GM12872 (cell line): ENCODE results near the gene ADAMTS18.

ENCODE experiments used
- TF ChIP-seq, protein P1 (sequence below): IDR thresholded peaks from 3 replicates; pipeline ENCODE4 v1.5.1; 2011; ENCODE audit warnings: low read depth, mild to moderate bottlenecking, low read length, moderate library complexity; ENCODE audit not compliant: insufficient read depth

ADAMTS18 gene

DNA sequence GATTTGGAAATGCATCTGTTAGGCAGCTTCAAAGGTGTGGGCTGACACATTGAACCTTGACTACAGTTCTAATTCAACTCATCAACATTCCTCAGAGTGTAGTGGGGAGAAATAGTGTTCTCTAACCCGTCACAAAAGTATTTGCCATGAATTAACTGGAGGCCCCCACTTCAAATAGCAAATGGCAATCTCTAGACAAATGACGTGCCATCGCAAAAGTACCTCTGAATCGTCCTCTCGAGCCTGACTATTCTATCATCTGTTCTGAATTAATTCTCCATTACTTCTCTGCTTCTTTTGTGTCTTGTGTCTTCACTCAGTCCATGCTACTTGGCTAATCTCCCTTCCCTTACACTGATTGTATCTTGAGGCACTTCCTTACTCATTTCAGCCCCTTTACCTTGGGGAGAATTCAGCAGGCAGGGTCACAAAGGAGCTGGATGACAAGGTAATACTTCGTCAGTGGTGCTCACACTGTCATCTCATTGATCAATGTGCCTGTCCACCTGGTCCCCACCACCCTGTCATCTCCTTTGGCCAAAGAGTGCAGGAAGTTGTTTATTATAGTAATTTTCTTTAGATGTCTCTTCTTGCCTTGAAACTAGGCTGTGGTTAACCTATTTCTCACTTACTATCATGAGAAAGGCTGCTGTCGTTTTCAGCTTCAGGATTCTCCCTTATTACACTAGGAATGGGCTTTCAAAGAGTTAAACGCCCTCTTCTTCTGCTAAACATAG, 127.2 kb downstream of the ADAMTS18 start:
- TF ChIP-seq, protein P1, sequence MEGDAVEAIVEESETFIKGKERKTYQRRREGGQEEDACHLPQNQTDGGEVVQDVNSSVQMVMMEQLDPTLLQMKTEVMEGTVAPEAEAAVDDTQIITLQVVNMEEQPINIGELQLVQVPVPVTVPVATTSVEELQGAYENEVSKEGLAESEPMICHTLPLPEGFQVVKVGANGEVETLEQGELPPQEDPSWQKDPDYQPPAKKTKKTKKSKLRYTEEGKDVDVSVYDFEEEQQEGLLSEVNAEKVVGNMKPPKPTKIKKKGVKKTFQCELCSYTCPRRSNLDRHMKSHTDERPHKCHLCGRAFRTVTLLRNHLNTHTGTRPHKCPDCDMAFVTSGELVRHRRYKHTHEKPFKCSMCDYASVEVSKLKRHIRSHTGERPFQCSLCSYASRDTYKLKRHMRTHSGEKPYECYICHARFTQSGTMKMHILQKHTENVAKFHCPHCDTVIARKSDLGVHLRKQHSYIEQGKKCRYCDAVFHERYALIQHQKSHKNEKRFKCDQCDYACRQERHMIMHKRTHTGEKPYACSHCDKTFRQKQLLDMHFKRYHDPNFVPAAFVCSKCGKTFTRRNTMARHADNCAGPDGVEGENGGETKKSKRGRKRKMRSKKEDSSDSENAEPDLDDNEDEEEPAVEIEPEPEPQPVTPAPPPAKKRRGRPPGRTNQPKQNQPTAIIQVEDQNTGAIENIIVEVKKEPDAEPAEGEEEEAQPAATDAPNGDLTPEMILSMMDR: no peak

GRCh38 chr16:77306075-77306474, 128.8 kb downstream of the ADAMTS18 start:
- TF ChIP-seq, protein P1: no peak

DNA sequence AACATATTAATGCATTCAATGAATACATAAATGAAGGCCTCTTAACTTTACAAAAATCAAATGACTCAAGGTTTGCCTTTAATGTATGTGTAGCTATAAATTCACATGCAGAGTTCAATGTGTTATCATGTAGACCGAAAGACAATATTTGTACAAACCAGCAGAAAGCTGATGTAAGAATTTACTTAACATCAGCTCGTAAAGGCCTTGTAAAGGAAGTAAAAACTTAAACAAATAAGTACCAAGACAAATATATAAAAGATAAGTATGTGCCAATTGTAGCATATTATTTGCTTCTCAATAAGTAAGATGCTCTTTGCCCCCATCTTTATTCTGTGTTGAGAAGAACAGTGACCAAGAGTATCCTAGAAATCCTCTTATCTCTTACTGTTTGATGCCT, 130.0 kb downstream of the ADAMTS18 start:
- TF ChIP-seq, protein P1: no peak

DNA sequence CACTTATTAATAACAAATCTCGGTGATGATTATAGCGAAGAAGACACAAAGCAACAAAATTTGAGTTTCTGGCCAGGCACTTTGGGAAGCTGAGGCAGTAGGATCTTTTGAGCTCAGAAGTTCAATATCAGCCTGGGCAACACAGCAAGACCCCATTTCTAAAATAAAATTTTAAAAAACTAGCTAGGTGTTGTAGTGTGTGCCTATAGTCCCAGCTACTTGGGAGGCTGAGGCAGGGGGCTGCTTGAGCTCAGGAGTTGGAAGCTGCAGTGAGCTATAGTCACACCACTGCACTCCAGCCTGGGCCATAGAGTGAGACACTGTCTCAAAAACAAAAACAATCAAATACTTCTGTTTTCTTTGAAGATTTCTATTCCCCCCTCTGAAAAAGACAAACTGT, 130.7 kb downstream of the ADAMTS18 start:
- TF ChIP-seq, protein P1: no peak

- TF ChIP-seq, protein P1: no peak
Measured at GRCh38 chr16:77302674-77303073, 132.2 kb downstream of the ADAMTS18 start.

GRCh38 chr16:77302249-77302648, 132.6 kb downstream of the ADAMTS18 start:
- TF ChIP-seq, protein P1: no peak

DNA sequence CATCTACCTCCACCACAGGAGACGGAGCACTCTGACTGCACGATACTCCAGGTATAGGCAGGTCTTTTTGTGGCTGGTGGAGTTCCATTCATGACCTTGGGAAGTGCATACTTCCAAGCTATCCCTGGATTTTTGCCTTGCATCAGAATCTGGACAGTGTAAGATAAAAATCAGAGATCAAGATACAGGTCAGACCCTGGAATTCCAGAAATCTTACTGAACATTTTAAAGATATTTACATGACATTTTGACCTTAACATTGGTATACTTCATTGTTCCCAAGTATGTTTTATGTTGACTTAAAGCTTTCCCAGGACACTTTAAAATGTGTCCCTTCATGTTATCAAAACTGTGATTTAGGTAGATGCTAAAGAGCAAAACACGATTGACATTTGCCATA, 134.6 kb downstream of the ADAMTS18 start:
- TF ChIP-seq, protein P1: no peak

- TF ChIP-seq, protein P1: no peak
Measured at GRCh38 chr16:77299395-77299794, 135.4 kb downstream of the ADAMTS18 start.
